ENCODE data around the gene ZG16.
"Not testable (repeated sequence)": the region's sequence is repeated elsewhere in the genome, so short reads cannot be mapped to it uniquely, and the experiment has no call there.

Gene ZG16, protein sequence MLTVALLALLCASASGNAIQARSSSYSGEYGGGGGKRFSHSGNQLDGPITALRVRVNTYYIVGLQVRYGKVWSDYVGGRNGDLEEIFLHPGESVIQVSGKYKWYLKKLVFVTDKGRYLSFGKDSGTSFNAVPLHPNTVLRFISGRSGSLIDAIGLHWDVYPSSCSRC

DNA sequence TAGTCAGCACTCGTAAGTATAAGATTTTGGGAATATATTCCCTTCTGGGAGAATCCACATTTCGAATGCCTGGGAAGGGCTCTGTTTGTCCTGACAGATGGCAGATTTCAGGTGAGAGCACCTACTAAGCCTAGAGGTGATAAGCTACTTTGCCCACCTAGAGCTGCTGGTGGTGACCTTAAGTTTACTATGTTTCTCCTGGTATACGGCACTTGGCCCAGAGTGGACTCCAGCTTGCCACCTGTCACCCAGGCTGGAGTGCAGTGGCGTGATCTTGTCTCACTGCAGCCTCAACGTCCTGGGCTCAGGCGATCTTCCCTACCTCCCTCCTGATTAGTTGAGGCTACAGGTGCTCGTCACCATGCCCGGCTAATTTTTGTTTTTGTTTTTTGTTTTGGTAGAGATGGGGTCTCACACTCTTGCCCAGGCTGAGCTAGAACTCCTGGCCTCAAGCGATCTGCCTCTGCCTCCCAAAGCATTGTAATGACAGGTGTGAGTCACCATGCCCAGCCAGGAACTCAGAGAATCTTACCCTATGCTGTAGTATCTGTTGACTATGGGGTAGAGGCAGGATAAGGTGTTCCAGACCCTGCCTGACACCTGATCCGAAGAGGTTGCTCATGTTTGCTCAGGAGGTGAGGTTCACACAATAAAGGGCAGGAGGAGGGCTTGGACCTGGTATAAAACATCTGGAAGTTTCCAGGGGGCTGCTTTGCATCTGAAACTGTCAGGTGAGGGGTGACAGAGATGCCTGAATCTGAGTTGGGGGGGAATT is at the start of gene ZG16:
TSS of gene ZG16 (plus strand) at position 681 of the 775 bp plus-strand sequence. CDS start 1,011 bp downstream, outside the sequence.
- no peak for DNase-seq

DNA sequence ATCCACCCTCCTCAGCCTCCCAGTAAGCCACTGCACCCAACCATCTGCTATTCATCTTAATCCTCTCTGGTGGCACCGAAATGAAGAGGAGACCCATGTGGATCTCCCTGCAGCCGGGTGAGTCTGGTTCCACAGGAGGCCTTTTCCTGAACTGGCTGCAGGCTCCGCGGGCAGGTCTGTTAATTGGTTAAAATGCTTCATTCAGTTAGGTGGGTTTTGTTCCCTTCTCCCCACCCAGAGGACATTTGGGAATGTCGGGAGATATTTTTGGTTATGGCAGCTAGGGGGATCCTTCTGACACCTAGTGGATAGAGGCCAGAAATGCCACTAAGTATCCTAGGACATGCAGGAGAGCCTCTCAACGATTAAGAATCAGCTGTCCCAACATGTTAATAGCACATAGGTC is 48.9 kb upstream of the ZG16 start:
- DNase-seq, result no peak

DNA sequence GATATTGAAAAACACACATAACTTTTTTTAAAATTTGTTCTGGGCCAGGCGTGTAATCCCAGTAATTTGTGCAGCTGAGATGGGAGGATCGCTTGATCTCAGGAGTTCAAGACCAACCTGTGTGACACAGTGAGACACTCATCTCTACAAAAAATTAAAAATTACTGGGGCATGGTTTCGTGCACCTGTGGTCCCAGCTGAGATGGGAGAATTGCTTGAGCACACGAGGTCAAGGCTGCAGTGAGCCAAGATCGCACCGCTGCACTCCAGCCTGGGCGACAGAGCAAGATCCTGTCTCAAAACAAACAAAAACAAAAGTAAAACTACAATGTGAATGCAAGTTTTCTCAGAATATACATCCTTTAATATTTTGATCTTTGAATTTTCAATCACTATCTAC is 47.4 kb upstream of the ZG16 start:
- no peak for DNase-seq

DNA sequence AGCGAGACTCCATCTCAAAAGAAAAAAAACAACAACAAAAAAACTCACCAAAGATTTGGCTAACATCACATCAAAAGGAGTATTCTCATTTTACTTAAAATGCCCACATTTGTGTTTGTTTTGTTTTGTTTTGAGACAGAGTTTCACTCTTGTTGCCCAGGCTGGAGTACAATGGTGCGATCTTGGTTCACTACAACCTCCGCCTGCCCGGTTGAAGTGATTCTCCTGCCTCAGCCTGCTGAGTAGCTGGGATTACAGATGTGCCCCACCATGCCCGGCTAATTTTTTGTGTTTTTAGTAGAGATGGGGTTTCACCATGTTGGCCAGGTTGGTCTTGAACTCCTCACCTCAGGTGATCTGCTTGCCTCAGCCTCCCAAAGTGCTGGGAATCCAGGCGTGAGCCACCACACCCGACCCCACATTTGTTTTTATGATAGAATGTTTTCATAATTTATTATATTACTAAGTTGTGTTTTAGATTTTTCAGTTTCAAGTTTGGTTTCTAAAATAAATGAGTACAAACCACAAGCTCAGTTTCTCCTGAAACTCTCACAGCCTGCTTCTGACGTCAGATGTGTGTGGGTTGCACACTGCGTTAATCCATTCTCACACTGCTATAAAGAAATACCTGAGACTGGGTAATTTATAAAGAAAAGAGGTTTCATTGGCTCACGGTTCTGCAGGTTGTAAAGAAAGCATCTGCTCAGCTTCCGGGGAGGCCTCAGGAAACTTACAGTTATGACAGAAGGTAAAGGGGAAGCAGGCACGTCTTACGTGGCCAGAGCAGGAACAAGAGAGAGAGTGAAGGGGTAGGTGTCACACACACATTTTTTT is 46.1 kb upstream of the ZG16 start:
- not testable (repeated sequence) for DNase-seq

DNA sequence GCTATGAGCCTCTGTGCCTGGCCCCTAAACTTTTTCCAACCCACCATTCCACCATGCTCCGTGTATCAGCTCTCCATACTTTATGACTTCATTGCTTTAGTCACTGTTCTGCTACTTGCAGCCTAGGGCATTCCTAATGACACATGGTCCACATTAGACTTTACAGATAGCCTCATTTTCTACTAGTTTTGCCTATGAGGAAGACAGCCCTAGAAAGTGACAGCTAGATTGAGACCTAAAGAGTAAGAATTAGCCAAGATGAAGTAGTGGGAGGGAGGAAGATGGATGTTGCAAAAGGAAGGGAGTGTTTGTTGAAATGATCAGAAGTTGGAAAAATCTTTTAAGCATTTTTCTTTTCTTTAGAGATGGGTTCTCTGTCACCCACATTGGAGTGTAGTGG is 43.3 kb upstream of the ZG16 start:
- DNase-seq, result no peak

DNA sequence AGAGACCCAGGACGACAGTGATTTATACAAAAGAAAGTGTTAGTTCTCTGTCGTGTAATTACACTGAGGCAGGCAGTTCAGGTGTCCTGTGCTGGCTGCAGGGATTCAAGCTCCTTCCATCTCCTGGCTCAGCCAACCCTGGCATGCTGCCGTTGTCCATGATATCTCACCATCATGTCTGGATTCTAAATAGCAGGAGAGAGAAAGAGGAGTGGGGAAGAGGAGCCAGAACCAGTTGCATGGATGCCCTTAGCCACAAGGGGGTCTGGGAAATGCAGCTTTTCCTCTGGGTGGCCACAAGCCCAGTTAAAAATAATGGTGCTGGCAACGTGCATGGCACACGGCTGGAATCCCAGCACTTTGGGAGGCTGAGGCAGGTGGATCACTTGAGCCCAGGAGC is 41.9 kb upstream of the ZG16 start:
- DNase-seq, result no peak

DNA sequence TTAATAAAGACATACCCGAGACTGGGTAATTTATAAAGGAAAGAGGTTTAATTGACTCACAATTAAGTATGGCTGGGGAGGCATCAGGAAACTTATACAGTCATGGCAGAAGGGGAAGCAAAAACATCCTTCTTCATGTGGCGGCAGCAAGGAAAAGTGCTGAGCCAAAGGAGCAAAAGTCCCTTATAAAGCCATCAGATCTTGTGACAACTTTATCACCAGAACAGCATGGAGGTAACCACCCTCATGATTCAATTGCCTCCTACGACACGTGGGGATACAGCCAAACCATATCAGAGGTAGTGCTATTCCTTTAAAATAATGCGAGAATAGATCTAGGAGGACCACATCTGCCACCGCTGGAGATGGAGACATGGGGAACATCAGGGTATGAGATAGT is 41.3 kb upstream of the ZG16 start:
- DNase-seq, result no peak

DNA sequence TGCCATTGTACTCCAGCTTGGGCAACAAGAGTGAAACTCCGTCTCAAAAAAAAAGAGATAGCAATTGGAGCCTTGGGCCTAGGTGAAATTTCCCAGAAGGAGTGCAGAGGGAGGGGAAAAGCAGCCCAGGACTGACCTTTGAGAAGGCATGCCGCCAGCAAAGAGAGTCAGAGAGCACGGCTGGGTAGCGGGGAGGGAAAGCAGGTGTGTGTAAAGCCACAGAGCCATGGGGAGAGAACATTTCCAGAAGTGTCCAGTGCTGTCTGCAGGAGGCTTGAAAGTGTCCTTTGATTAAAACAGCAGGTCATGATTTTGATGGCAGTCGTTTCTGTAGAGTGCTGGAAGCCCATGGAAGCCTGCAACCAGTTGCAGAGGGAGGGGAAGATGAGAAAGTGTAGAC is 40.3 kb upstream of the ZG16 start:
- no peak for DNase-seq

DNA sequence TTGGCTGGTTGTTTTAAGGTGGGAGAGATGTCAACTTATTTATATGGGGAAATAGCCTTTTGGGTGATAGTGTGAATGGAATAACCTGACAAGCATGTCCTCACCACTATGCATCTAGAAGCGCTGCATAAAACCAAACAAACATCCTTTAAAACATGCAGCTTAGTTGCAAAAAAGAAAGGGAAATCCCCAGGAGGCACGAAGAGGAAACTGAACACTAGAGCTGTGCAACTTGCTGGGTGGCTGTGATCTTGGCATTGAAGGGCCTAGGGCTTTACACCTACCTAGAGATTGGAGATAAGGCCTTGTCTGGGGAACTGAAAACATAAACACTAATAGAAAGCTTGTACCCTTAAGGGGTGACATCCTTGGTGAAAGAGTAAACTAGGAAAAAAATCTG is 39.5 kb upstream of the ZG16 start:
- DNase-seq, result no peak

DNA sequence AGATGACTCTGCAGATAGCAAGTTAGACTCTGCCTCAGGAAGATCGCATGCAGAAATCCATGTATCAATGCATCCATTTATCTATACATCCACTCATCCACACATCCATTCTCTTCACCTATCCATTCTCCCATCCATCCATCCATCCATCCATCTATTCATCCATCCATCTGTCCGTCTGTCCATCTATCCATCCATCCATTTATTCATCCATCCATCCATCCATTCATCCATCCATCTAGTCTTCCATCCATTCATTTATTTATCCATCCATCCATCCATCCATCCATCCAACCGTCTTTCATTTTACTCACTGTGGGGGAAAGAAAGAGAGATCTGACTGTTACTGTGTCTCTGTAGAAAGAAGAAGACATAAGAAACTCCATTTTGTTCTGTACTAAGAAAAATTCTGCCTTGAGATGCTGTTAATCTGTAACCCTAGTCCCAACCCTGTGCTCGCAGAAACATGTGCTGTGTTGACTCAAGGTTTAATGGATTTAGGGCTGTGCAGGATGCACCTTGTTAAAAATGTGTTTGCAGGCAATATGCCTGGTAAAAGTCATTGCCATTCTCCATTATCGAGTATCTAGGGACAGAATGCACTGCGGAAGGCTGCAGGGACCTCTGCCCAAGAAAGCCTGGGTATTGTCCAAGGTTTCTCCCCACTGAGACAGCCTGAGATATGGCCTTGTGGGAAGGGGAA is 38.0 kb upstream of the ZG16 start:
- not testable (repeated sequence) for DNase-seq

DNA sequence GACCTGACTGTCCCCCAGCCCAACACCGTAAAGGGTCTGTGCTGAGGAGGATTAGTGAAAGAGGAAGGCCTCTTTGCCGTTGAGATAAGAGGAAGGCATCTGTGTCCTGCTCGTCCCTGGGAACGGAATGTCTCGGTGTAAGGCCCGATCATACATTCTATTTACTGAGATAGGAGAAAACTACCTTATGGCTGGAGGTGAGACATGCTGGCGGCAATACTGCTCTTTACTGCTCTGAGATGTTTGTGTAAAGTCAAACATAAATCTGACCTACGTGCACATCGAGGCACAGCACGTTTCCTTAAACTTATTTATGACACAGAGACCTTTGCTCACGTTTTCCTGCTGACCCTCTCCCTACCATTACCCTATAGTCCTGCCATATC is 37.4 kb upstream of the ZG16 start:
- DNase-seq, result not testable (repeated sequence)

DNA sequence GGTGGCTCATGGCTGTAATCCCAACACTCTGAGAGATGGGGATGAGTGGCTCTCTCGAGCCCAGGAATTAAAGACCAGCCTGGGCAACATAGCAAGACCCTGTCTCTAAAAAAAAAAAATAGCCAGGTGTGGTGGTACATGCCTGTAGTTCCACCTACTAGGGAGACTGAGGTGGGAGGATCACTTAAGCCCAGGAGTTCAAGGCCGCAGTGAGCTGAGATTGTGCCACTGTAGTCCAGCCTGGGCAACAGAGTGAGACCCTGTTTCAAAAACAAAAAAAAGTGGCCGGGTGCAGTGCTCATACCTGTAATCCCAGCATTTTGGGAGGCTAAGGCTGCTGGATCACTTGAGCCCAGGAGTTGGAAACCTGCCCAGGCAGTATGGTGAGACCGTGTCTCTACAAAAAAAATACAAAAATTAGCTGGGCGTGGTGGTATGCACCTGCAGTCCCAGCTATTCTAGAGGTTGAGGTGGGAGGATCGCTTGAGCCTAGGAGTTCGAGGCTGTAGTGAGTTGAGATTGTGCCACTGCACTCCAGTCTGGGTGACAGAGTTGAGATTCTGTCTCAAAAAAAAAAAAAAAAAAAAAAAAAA is 35.3 kb upstream of the ZG16 start:
- no peak for DNase-seq

DNA sequence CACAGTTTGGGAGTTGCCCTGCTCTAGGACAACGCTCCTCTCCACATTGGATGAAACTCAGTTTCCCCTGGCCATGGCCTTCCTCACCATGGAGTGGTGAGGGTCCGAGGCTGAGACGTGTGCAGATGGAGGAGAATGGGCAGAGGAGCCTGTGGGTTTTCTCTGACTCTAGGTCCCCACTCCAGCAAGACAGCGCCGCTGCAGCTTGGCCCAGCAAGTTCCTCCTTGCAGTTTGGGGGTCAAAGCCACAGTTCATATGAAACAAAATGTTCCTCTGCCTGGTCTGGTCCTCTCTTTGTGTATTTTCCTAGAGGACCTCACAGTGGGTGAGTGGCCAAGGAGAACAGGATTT is 34.6 kb upstream of the ZG16 start:
- no peak for DNase-seq

DNA sequence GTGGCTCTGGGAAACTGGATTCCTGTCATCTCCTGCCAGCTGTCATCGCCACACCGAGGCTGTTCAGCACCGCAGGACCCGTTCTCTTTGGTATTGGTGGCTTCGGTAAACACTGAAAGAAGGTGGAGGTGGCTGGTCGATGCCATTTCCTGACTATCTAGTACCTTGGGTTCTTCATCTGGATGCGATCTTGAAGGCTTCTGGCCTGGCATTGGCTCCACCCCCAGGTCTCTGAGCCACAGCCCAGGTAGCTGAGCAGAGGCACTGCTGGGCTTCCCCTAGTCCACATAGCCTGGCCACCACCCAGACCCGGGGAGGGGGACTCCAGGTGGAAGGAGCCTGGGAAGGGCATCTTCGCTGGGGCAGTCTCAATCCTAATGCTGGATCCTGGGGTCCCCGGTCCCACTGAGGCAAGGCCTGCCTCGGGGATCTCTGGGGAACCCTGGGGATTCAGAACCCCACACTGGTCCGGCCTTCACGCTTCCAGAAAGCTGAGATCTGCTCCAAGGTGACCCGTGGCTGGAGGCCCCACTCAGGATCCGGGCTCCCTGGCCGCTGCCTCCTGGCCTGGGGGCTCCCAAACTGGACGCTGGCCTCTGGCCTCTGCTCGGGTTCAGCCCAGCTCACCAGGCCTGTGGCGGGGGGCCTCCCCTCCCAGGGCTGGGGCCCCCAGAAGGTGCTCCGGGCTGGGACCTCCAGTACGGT is 34.1 kb upstream of the ZG16 start:
- DNase-seq, result no peak

DNA sequence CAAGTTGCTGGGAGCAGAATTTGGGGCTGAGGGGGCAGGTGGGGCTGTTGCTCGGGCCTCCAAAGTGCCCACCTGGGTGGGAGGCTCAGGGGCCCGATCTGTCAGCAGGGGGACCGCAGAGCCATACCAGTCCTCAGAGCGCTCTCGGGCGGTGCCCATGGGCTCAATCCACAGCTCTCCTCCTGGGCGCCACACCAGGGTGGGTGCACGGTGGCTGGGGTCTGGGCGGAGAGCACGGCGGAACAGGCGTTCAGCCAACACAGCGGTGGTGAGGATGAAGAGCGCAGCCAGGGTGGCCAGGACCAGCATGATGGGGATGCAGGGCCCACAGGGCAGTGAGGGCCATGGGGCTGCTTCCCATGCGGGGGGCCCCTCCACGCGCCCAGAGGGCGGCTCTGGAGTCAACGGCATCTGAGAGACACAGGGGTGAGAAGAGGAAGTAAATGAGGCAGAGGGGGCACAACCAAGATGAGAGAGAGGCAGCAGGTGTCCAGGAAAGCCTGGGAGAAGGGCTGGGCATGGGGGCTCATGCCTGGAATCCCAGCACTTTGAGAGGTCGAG is 33.4 kb upstream of the ZG16 start:
- DNase-seq, result no peak

DNA sequence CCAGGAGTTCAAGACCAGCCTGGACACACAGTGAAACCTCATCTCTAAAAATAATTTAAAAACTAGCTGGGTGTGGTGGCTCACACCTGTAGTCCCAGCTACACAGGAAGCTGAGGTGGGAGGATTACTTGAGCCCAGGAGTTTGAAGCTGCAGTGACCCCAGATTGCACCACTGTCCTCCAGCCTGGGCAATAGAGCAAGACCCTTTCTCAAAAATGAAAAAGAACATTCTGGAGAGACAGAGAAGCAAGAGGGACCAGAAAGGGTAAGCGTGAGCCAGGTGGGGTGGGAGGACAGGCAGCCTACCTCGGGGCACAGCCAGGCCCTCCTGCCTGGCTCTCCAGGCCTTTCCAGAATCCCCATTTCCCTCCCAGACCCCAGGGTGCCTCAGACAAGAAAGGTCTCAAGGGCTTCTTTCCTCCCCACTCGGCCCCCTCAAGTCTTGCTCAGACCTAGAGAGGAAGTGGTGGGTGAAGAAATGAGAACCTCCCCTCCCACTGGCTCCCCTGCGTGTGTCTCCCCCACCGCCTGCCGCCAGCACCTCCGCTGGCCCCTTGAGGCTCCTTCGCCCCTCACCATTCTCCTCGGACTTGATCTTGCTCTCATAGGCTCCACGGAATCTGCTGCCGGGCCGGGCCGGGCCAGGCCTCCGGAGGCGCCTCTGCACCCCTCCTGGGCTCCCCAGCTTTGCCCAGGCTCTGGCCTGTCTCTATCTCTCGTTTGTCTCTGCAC is 32.8 kb upstream of the ZG16 start:
- DNase-seq, result peak; percentile 63

DNA sequence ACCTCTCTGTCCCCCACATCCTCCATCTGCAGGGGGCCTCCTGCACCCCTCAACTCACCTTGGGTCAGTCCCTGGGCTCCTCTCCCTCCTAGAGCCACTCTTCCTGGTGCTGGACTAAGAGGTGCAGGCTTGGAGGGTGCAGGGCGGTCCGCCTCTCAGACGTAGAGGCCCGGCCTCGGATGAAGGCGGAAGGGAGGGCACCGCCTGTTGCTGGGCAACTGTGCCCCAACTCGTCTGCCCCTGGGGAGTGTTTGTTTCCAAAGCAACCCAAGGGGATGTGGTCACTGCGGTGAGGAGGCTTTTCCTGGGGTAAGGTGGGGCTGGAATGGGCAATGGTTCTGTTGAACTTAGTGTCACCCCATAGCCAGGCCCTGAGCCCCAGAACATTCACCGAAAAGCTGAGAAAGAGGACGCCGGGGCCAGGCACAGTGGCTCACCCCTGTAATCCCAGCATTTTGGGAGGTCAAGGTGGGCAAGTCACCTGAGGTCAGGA is 32.2 kb upstream of the ZG16 start, which contains the start of gene C16orf54:
TSS of gene C16orf54 (minus strand) at position 138 of the 493 bp plus-strand sequence. CDS start 1,039 bp downstream, outside the sequence.
- peak; percentile 97 for DNase-seq

DNA sequence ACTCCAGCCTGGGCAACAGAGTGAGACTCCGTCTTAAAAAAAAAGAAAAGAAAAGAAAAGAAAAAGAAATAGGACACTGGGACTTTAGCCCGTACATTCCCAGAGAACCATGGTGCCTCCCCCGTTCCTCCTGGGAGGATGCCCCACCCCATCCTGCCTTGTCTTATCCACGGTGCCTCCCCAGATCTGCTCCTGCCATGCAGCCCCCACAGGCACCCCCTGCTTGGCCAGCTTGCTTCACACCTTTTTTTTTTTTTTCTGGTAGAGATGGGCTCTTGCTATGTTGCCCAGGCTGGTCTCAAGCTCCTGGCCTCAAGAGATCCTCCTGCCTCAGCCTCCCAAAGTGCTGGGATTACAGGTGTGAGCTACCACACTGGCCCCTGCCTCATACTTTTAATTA is 31.5 kb upstream of the ZG16 start:
- not testable (repeated sequence) for DNase-seq

DNA sequence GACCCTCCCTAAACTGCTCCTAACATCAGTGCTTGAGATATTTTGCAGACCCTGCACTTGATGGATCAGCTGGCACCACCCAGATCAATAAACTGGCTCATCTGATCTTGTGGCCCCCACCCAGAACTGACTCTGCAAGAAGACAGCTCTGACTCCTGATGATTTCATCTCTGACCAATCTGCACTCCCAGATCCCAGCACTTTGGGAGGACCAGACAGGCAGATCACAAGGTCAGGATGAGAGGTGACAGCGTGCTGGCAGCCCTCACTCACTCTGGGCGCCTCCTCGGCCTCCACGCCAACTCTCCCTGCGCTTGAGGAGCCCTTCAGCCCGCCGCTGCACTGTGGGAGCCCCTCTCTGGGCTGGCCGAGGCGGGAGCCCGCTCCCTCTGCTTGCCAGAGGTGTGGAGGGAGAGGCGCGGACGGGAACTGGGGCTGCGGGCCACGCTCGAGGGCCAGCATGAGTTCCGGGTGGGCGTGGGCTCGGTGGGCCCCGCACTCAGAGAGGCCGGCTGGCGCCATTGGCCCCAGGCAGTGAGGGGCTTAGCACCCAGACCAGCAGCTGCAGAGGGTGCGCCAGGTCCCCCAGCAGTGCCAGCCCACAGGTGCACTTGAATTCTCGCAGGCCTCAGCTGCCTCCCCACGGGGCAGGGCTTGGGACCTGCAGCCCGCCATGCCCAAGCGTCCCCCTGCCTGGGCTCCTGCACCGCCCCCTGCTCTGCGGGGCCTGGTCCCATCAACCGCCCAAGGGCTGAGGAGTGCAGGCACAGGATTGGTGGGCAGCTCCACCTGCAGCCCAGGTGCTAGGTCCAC is 29.9 kb upstream of the ZG16 start:
- DNase-seq, result no peak

DNA sequence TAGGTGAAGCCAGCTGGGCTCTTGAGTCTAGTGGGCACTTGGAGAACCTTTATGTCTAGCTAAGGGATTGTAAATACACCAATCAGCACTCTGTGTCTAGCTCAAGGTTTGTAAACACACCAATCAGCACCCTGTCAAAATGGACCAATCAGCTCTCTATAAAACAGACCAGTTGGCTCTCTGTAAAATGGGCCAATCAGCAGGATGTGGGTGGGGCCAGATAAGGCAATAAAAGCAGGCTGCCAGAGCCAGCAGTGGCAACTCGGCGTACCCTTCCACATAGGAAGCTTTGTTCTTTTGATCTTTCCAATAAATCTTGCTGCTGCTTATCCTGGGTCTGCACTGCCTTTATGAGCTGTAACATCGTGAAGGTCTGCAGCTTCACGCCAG is 29.3 kb upstream of the ZG16 start:
- not testable (repeated sequence) for DNase-seq

Data from GF-D8 (cell line).